Measurements from ENCODE around the gene HELZ.

Gene HELZ

GRCh38 chr17:67071595-67071994, 173.4 kb downstream of the HELZ start:
- no peak for DNase-seq

- no peak for DNase-seq
These were observed 175.3 kb downstream of the HELZ start for GRCh38 chr17:67069603-67070136.

GRCh38 chr17:67068999-67069398, 176.0 kb downstream of the HELZ start:
- DNase-seq: no peak

GRCh38 chr17:67067571-67068482, 177.2 kb downstream of the HELZ start:
- DNase-seq: no peak

DNA sequence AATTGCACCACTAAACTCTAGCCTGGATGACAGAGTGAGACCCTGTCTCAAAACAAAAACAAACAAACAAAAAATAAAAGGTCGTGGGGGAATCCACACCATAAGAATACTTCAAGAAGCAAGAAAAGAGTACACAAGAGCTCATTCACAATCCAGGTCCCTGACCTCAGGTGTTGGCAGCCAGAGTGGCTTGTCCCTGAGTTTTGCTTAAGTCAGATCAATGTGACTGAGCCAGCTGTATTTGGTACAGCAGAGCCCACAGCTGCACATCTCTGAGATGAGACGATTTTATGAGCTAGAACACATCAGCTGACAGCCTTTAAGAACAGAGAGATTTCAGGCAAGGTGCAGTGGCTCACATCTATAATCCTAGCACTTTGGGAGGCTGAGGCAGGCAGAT, 178.3 kb downstream of the HELZ start:
- DNase-seq: no peak

- no peak for DNase-seq
These were observed 181.9 kb downstream of the HELZ start for GRCh38 chr17:67063141-67063540.

DNA sequence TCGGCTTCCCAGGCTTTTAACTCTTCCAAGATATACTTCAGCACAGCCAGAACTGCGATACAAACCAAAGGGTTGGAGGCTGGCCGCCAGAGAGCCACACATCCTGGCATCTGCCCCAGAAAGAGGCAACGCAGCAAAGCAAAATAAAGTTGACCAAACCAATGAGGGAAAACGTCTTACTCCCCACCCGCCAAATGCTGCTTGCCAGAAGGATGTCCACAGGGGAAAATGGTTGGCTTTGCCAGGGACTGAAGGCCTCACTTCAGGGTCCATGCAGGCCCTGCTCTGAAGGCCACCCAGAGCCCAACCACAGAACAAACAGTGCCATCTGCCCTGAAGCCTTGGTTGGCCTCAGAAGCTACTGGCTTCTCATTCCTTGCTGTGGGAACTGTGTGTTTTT, 185.6 kb downstream of the HELZ start:
- DNase-seq: no peak

DNA sequence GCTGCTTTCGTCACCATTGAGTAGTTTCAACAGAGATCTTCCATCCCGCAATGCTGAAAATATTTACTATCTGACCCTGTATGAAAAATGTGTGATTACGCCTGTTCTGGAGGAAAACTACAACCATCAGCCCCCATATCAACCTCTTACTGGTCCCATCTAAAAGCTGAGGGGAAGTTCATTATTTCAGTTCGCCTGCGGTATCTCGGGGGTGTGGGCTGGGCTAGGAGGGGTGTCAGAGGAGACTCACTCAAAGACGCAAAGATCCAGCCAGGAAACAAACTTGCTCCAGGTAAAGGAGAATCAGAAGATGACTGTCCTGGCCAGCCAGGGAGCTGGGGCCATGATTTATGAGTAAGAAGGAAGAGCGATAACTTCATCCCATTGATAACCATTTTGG, 187.0 kb downstream of the HELZ start:
- no peak for DNase-seq

- DNase-seq: no peak
These were observed 188.1 kb downstream of the HELZ start for GRCh38 chr17:67056746-67057490.

GRCh38 chr17:67055811-67056745, 188.9 kb downstream of the HELZ start:
- no peak for DNase-seq

GRCh38 chr17:67055041-67055443, 190.0 kb downstream of the HELZ start:
- DNase-seq: no peak

DNA sequence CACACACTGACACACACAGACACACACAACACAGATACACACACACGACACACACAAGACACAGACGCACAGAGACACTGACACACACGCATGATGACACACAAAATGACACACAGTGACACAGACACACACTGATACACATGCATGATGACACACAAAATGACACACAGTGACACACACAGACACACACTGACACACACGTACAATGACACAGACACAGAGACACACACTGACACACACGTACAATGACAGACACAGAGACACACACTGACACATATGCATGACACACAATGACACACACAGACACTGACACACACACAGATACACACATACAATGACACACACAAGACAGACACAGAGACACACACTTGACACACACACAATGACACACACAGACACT, 190.4 kb downstream of the HELZ start:
- no peak for DNase-seq

DNA sequence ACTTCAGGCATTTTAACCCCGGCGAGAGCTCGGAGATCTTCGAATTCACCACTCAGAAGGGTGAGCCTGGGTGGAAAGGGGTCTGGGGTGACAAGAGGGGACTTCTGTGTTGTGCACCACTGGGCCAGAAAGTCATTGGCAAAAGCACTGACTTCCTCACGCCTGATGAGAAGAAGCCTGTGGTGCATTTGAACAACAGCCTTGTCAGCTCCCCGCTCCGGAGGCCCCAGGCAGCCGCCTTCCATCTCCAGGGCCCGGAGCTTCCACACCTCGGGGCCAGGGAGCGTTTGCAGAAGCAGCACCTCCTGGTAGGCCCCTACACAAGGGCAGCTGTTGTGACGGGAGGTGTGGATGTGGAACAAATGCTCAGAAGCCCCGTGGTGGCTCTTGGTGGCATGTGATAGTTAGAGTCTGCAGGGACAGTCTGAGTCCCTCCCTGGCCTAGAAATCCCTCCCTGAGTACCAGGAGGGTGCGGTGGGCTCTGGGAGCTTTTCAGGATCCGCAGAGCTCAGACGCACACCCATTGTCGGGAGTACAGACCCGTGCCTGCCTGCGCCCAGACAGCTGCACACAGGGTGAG, 190.9 kb downstream of the HELZ start:
- no peak for DNase-seq

- DNase-seq: no peak
These were observed 191.5 kb downstream of the HELZ start for GRCh38 chr17:67053438-67054000.

- DNase-seq: no peak
These were observed 192.1 kb downstream of the HELZ start for GRCh38 chr17:67052720-67053437.

GRCh38 chr17:67051837-67052236, 193.2 kb downstream of the HELZ start:
- no peak for DNase-seq

GRCh38 chr17:67051155-67051538, 193.8 kb downstream of the HELZ start:
- no peak for DNase-seq

GRCh38 chr17:67050471-67051154, 194.4 kb downstream of the HELZ start:
- DNase-seq: no peak

- no peak for DNase-seq
These were observed 194.9 kb downstream of the HELZ start for GRCh38 chr17:67050066-67050465.

DNA sequence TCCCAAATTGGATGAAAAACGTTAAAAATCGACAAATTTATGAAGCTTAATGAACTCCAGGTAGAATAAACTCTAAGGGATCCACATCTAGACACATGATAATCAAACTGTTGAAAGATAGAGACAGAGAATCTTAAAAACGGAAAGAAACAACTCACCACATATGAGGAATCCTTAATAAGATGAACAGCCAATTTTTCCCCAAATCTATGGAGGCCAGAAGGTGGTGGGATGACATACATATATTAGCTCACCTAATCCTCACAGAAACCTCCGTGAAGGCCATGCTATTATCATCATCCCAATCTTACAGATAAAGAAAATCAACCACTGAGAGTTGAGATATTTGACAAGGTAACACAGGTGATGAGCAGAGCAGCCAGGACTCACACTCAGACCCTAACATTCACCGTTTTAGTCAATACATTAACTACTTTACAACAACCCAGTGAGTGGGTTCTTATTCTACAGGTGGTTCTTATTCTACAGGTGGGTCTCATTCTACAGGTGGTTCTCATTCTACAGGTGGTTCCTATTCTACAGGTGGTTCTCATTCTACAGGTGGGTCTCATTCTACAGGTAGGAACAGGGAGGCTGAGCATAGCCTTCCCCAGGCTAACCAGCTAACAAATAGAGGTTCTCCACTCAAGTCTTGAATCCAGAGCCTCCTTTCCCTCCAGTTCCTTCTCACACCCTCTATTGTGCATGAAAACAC, 195.8 kb downstream of the HELZ start:
- no peak for DNase-seq

All from KG1 (cell line).